Coronary artery (tissue), 2 donors: ENCODE data around the gene ATF6B.
A peak's percentile ranks its signal among the peaks of the same experiment; 100 is the strongest.

Experiments
- DNase-seq: peaks from one replicate; pipeline ENCODE4 v3.0.0-alpha.2; 2017; ENCODE audit warnings: low spot score
- H3K27ac ChIP-seq, 2 donors: fragments of 200-600 bp; sonication (generic); one replicate each; pipeline ENCODE4 v1.5.1; 2016 to 2019
- H3K4me3 ChIP-seq: fragments of 200-600 bp; sonication (generic); 2 replicates; pipeline ENCODE4 v1.5.1; 2016; ENCODE audit warnings: mild to moderate bottlenecking, moderate library complexity
- CTCF ChIP-seq: fragments of 200-600 bp; sonication (generic); IDR thresholded peaks from one replicate; pipeline ENCODE4 v1.5.1; 2019; ENCODE audit warnings: antibody characterized with exemption

Gene ATF6B

GRCh38 chr6:32173051-32173727 lies 45.1 kb upstream of the ATF6B start:
- no peak for TF ChIP-seq CTCF
- DNase-seq, result no peak
- no peak overlapping the region for H3K4me3 ChIP-seq
- H3K27ac ChIP-seq, result no peak overlapping the region

- DNase-seq, result no peak
Observed at GRCh38 chr6:32171234-32171633, 43.2 kb upstream of the ATF6B start.

GRCh38 chr6:32170294-32170693 lies 42.2 kb upstream of the ATF6B start:
- no peak for DNase-seq
- no peak for TF ChIP-seq CTCF
- Histone ChIP-seq H3K4me3 (no peak overlapping the region), H3K27ac (no peak overlapping the region)

More at GRCh38 chr6:32171234-32171633, 43.2 kb upstream of the ATF6B start:
- Histone ChIP-seq H3K27ac (no peak overlapping the region), H3K4me3 (no peak overlapping the region)
- no peak for TF ChIP-seq CTCF

GRCh38 chr6:32168807-32169591 lies 41.0 kb upstream of the ATF6B start:
- peak overlapping the region in 1 of 2 donors; percentile 32 for H3K27ac ChIP-seq
- DNase-seq, result peak; percentile 62
- no peak overlapping the region for H3K4me3 ChIP-seq
- TF ChIP-seq CTCF, result no peak

- TF ChIP-seq CTCF, result no peak
- Histone ChIP-seq H3K4me3 (no peak overlapping the region), H3K27ac (peak overlapping the region in 1 of 2 donors; percentile 32)
- DNase-seq, result no peak
Observed at GRCh38 chr6:32168350-32168749, 40.3 kb upstream of the ATF6B start.

- DNase-seq, result no peak
- Histone ChIP-seq H3K27ac (no peak overlapping the region), H3K4me3 (no peak overlapping the region)
- no peak for TF ChIP-seq CTCF
Observed at GRCh38 chr6:32167761-32168262, 39.8 kb upstream of the ATF6B start.
